Smooth muscle cell (in vitro differentiated cells): ENCODE data around the gene PRKG1. TPM values are rescaled to one million over a fixed set of nuclear protein-coding genes. Genes with fewer than 3 reads are reported as not detected.

Source experiments
- DNase-seq: peaks from one replicate; lab custom pipeline; 2025; ENCODE audit not compliant: unreplicated experiment; lab: John Stamatoyannopoulos, UW
- H2AFZ ChIP-seq: fragments of 200-600 bp; sonication (generic); 2 replicates; pipeline ENCODE4 v1.6.0; 2016; ENCODE audit warnings: antibody characterized with exemption, low read depth, mild to moderate bottlenecking
- H3F3A ChIP-seq: fragments of 200-600 bp; sonication (generic); 2 replicates; pipeline ENCODE4 v1.6.0; 2017; ENCODE audit warnings: antibody characterized with exemption, low read depth
- H3K27ac ChIP-seq: fragments of 200-600 bp; sonication (generic); 2 replicates; pipeline ENCODE4 v1.5.1; 2016; ENCODE audit warnings: low read depth, mild to moderate bottlenecking
- H3K27me3 ChIP-seq: fragments of 200-600 bp; sonication (generic); 2 replicates; pipeline ENCODE4 v1.6.1; 2016; ENCODE audit warnings: low read depth, mild to moderate bottlenecking
- H3K36me3 ChIP-seq: fragments of 200-600 bp; sonication (generic); 2 replicates; pipeline ENCODE4 v1.5.1; 2016; ENCODE audit warnings: low read depth
- H3K4me1 ChIP-seq: fragments of 200-600 bp; sonication (generic); 2 replicates; pipeline ENCODE4 v1.5.1; 2016; ENCODE audit warnings: low read depth
- H3K4me2 ChIP-seq: fragments of 200-600 bp; sonication (generic); 2 replicates; pipeline ENCODE4 v1.6.0; 2016; ENCODE audit warnings: mild to moderate bottlenecking
- H3K4me3 ChIP-seq: fragments of 200-600 bp; sonication (generic); 2 replicates; pipeline ENCODE4 v1.5.1; 2016; ENCODE audit warnings: mild to moderate bottlenecking
- H3K79me2 ChIP-seq: fragments of 200-600 bp; sonication (generic); 2 replicates; pipeline ENCODE4 v1.6.0; 2016; ENCODE audit warnings: low read depth, mild to moderate bottlenecking
- H3K9ac ChIP-seq: fragments of 200-600 bp; sonication (generic); 2 replicates; pipeline ENCODE4 v1.6.0; 2016; ENCODE audit warnings: low read depth
- H3K9me3 ChIP-seq: fragments of 200-600 bp; sonication (generic); replicated peaks from 2 replicates; pipeline ENCODE4 v1.5.1; 2016; ENCODE audit warnings: low read depth
- H4K20me1 ChIP-seq: fragments of 200-600 bp; sonication (generic); 2 replicates; pipeline ENCODE4 v1.6.0; 2016; ENCODE audit warnings: low read depth
- whole genome bisulfite sequencing: methylation state at CpG from one replicate; pipeline ENCODE4 v1.1.7; 2016; ENCODE audit warnings: low lambda C conversion rate; 5-methylcytosine and 5-hydroxymethylcytosine counted together
- polyA plus RNA-seq: library from polyadenylated mRNA; unstranded; fragments of >200 nt; fragmentation: Nextera tagmentation; extraction: Ambion mirVana; gene quantifications from 2 replicates; pipeline ENCODE4 v1.2.1, GENCODE V29; 2016
- total RNA-seq: library from RNA; depleted of rRNA; stranded (reverse); fragments of >200 nt; gene quantifications from 2 replicates; pipeline ENCODE4 v1.2.3, GENCODE V29; 2014
- TF ChIP-seq, protein P1 (sequence below): fragments of 200-600 bp; sonication (generic); IDR thresholded peaks from 2 replicates; pipeline ENCODE4 v1.5.1; 2017; ENCODE audit warnings: borderline replicate concordance, mild to moderate bottlenecking, antibody characterized with exemption; ENCODE audit not compliant: insufficient read depth, poor library complexity, severe bottlenecking

PRKG1 gene
- total and polyA plus RNA-seq, 2 experiments from 2014 or later = 7.2 to 13.4 TPM

DNA sequence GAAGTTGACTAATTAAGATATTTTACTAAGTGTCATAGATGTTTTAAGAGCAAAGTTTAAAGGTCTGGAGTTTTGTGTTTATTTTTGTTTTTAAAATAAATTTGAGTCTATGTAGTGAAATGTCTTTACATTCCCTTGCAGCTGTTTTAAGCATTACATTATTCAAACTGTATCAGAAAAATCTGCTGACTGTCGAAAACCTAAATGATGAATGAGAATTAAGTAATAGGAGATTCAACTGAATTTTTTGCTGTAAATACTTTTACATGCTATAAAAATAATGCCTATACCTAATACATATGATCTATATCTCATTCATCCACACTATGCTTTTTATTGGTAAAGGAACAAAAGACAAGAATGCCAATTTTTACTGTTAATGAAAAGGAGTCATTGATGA is 397.9 kb downstream of the PRKG1 start:
- 55% methylated on average over 1 of the region's 1 CpG for WGBS
- Histone ChIP-seq H3K27me3 (no peaks in the 10 kb centered on the region), H2AFZ (no peak overlapping the region), H3K9me3 (no peaks in the 10 kb centered on the region), H3K4me1 (no peaks in the 10 kb centered on the region), H3K9ac (no peak overlapping the region), H3K4me2 (no peak overlapping the region), H4K20me1 (peaks cover 4% of the 10 kb centered on the region), H3F3A (no peaks in the 10 kb centered on the region), H3K27ac (no peak overlapping the region), H3K79me2 (no peaks in the 10 kb centered on the region), H3K36me3 (no peaks in the 10 kb centered on the region), H3K4me3 (no peak overlapping the region)
- TF ChIP-seq, protein P1, sequence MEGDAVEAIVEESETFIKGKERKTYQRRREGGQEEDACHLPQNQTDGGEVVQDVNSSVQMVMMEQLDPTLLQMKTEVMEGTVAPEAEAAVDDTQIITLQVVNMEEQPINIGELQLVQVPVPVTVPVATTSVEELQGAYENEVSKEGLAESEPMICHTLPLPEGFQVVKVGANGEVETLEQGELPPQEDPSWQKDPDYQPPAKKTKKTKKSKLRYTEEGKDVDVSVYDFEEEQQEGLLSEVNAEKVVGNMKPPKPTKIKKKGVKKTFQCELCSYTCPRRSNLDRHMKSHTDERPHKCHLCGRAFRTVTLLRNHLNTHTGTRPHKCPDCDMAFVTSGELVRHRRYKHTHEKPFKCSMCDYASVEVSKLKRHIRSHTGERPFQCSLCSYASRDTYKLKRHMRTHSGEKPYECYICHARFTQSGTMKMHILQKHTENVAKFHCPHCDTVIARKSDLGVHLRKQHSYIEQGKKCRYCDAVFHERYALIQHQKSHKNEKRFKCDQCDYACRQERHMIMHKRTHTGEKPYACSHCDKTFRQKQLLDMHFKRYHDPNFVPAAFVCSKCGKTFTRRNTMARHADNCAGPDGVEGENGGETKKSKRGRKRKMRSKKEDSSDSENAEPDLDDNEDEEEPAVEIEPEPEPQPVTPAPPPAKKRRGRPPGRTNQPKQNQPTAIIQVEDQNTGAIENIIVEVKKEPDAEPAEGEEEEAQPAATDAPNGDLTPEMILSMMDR = no peak
- DNase-seq = no peak

GRCh38 chr10:51479711-51480110 is 405.4 kb downstream of the PRKG1 start:
- H3K9me3 ChIP-seq = no peaks in the 10 kb centered on the region
- H3K36me3 ChIP-seq = no peaks in the 10 kb centered on the region
- no peak overlapping the region for H3K4me3 ChIP-seq
- H3K79me2 ChIP-seq = no peaks in the 10 kb centered on the region
- H3K4me1 ChIP-seq = no peaks in the 10 kb centered on the region
- no peak overlapping the region for H2AFZ ChIP-seq
- H3K4me2 ChIP-seq = no peak overlapping the region
- H3K9ac ChIP-seq = no peak overlapping the region
- no peaks in the 10 kb centered on the region for H4K20me1 ChIP-seq
- 91% methylated on average over 3 of the region's 3 CpGs for WGBS
- no peaks in the 10 kb centered on the region for H3F3A ChIP-seq
- no peak overlapping the region for H3K27ac ChIP-seq
- no peak for DNase-seq
- H3K27me3 ChIP-seq = no peaks in the 10 kb centered on the region
- TF ChIP-seq, protein P1 = no peak

DNA sequence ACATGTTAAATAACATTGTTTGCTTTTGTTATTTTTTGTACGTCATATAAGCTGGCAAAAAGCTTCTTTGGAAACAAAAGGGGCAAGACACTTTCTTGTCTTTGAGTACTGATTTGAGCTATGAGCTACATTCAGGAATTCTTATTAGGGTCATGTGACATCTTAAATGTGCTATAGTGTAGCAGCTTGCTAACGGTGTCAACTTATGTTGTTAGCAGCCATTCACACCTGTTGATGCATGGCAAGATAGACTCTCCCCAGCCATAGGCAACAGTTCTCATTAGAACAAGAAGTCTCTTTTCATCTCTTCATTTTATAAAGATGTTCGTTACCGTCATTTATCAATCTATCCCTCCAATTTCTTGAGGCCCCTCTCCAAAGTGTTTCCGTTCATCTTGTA is 411.4 kb downstream of the PRKG1 start:
- Histone ChIP-seq H3K4me2 (no peak overlapping the region), H3K27me3 (no peaks in the 10 kb centered on the region), H3K9me3 (no peaks in the 10 kb centered on the region), H2AFZ (no peak overlapping the region), H3K9ac (no peak overlapping the region), H3F3A (no peaks in the 10 kb centered on the region), H3K4me3 (no peak overlapping the region), H4K20me1 (no peaks in the 10 kb centered on the region), H3K27ac (no peak overlapping the region), H3K36me3 (no peaks in the 10 kb centered on the region), H3K4me1 (peaks cover 8% of the 10 kb centered on the region), H3K79me2 (no peaks in the 10 kb centered on the region)
- WGBS = 92% methylated on average over 5 of the region's 5 CpGs
- TF ChIP-seq, protein P1 = no peak
- no peak for DNase-seq

- TF ChIP-seq, protein P1 = no peak
- H3K4me1 ChIP-seq = peaks cover 12% of the 10 kb centered on the region
Observed at GRCh38 chr10:51487576-51487975, 413.3 kb downstream of the PRKG1 start.

More at GRCh38 chr10:51487576-51487975, 413.3 kb downstream of the PRKG1 start:
- Histone ChIP-seq H3K4me2 (no peak overlapping the region), H3K27ac (no peak overlapping the region), H3K9ac (no peak overlapping the region), H3K27me3 (no peaks in the 10 kb centered on the region), H3K36me3 (no peaks in the 10 kb centered on the region), H4K20me1 (no peaks in the 10 kb centered on the region), H2AFZ (no peak overlapping the region), H3K9me3 (no peaks in the 10 kb centered on the region), H3K79me2 (no peaks in the 10 kb centered on the region), H3F3A (no peaks in the 10 kb centered on the region), H3K4me3 (no peak overlapping the region)
- WGBS = 97% methylated on average over 5 of the region's 5 CpGs
- no peak for DNase-seq
